Prostate gland (tissue), 2 donors: ENCODE data around the gene CCDC106. TPM values are rescaled to one million over a fixed set of nuclear protein-coding genes. Genes with fewer than 3 reads are reported as not detected.

ENCODE experiments used
- DNase-seq: peaks from one replicate; pipeline ENCODE4 v3.0.0-alpha.2; 2019; ENCODE audit warnings: low spot score
- H3K27ac ChIP-seq, 2 donors: fragments of 200-600 bp; sonication (generic); 2 replicates each; pipeline ENCODE4 v1.5.1; 2017 to 2019
- H3K27me3 ChIP-seq: fragments of 200-600 bp; sonication (generic); replicated peaks from 2 replicates; pipeline ENCODE4 v1.5.1; 2019; ENCODE audit not compliant: insufficient read depth
- H3K36me3 ChIP-seq, 2 donors: fragments of 200-600 bp; sonication (generic); 1 replicate in 1 of 2; 2 replicates in 1 of 2; pipeline versions ENCODE4 v1.5.1 to v1.8.1; 2017 to 2019
- H3K4me1 ChIP-seq: fragments of 200-600 bp; sonication (generic); replicated peaks from 2 replicates; pipeline ENCODE4 v1.5.1; 2019
- H3K4me3 ChIP-seq, 2 donors: fragments of 200-600 bp; sonication (generic); 2 replicates each; pipeline ENCODE4 v1.5.1; 2017 to 2019
- H3K9me3 ChIP-seq: fragments of 200-600 bp; sonication (generic); 2 replicates; pipeline ENCODE4 v1.5.1; 2017
- POLR2A ChIP-seq: fragments of 450-650 bp; IDR thresholded peaks from one replicate; pipeline ENCODE4 v1.6.1; 2016; ENCODE audit warnings: antibody characterized with exemption, mild to moderate bottlenecking
- POLR2AphosphoS5 ChIP-seq: sonication (generic); formaldehyde crosslinking; IDR thresholded peaks from one replicate; pipeline ENCODE4 v1.6.1; 2017; ENCODE audit warnings: antibody characterized with exemption
- WGBS: methylation state at CpG from one replicate; pipeline ENCODE4 v1.1.5; 2018; 5-methylcytosine and 5-hydroxymethylcytosine counted together
- intact Hi-C: fragments of 100-400 bp; cut with DNase I; formaldehyde crosslinking; loops from one replicate; pipeline ENCODE4 v1.14.2; 2022
- total RNA-seq, 2 donors: library from RNA; depleted of rRNA; stranded (reverse); fragments of >200 nt; gene quantifications; one replicate each; pipeline ENCODE4 v1.1.0, GENCODE V29; 2016
- TF ChIP-seq, protein P1 (sequence below), 4 experiments: fragments of 200-600 bp in 2 of 4; fragments of 450-650 bp in 2 of 4; sonication (generic) in 2 of 4; IDR thresholded peaks; 1 replicate in 3 of 4; 2 replicates in 1 of 4; pipeline ENCODE4 v1.5.1; 2016 to 2019; ENCODE audit warnings: antibody characterized with exemption in 4 of 4, mild to moderate bottlenecking in 2 of 4, moderate library complexity in 2 of 4

The CCDC106 gene
- total RNA-seq, 2 donors from 2014 or later, result 17.7 to 70.2 TPM

DNA sequence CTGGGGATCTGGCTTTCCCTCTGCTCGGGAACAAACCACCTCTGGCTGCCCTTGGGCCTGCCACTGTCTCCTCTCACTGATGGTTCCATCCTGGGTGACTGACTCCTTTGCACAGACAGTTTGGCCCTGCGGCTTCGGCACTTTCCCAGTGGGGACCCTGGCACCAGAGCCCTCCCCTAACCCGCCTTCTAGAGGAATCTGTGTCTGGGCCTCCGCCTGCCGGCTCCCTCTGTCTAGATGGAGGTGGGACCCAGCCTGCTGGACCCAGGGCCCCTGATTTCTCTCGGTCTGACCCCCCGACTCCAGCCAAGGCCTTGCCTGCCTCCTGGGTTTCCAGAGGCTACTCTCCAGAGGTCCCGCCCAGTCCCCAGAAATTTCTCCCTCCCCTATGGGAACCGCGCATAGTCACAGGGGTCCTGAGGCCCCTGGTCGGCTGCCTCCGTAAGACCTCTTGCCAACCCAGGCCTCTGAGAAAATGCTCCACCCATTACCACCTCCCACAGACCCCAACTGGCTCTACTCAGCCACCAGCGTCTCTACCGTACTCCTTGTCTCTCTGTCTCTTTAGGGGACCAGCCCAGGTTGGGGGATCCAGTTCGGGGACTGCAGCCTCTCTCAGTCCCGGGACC lies 2.7 kb downstream of the CCDC106 start:
- no peak overlapping the region for H3K27ac ChIP-seq
- TF ChIP-seq POLR2AphosphoS5, result no peak
- TF ChIP-seq, protein P1, sequence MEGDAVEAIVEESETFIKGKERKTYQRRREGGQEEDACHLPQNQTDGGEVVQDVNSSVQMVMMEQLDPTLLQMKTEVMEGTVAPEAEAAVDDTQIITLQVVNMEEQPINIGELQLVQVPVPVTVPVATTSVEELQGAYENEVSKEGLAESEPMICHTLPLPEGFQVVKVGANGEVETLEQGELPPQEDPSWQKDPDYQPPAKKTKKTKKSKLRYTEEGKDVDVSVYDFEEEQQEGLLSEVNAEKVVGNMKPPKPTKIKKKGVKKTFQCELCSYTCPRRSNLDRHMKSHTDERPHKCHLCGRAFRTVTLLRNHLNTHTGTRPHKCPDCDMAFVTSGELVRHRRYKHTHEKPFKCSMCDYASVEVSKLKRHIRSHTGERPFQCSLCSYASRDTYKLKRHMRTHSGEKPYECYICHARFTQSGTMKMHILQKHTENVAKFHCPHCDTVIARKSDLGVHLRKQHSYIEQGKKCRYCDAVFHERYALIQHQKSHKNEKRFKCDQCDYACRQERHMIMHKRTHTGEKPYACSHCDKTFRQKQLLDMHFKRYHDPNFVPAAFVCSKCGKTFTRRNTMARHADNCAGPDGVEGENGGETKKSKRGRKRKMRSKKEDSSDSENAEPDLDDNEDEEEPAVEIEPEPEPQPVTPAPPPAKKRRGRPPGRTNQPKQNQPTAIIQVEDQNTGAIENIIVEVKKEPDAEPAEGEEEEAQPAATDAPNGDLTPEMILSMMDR (IDR thresholded peaks at IDR 0.05), result no peak
- H3K36me3 ChIP-seq, result no peaks in the 10 kb centered on the region
- WGBS, result 94% methylated on average over 17 of the region's 17 CpGs
- peaks cover 9% of the 10 kb centered on the region for H3K4me1 ChIP-seq
- H3K27me3 ChIP-seq, result no peaks in the 10 kb centered on the region
- intact Hi-C loops, result loop anchor here (10.0 kb wide), 1 partner anchor 536 kb away; the partner anchor contains the start of gene PPP1R12C
- H3K9me3 ChIP-seq, result no peaks in the 10 kb centered on the region
- no peak overlapping the region for H3K4me3 ChIP-seq
- no peak for DNase-seq

DNA sequence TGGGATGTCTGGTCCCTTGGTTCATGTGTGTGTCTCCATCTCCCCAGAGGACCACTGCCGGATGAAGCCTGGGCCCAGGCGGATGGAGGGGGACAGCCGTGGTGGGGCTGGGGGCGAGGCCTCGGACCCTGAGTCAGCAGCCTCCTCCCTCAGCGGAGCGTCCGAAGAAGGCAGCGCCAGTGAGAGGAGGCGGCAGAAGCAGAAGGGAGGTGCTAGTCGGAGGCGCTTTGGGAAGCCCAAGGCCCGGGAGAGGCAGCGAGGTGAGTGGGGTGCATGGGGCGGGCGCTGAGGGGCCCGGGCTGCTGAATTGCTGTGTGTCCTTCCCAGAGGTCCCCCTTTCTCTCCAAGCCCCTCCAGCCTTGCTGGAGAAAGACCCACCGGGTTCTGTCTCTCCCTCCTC lies 3.2 kb downstream of the CCDC106 start:
- no peak for DNase-seq
- H3K4me3 ChIP-seq, result no peak overlapping the region
- intact Hi-C loops, result loop anchor here (10.0 kb wide), 1 partner anchor 536 kb away; the partner anchor contains the start of gene PPP1R12C
- no peak overlapping the region for H3K27ac ChIP-seq
- no peaks in the 10 kb centered on the region for H3K36me3 ChIP-seq
- TF ChIP-seq, protein P1 (IDR thresholded peaks at IDR 0.05), result no peak
- no peak for TF ChIP-seq POLR2AphosphoS5
- TF ChIP-seq POLR2A, result no peak
- no peaks in the 10 kb centered on the region for H3K9me3 ChIP-seq
- H3K4me1 ChIP-seq, result peaks cover 11% of the 10 kb centered on the region
- 92% methylated on average over 18 of the region's 18 CpGs for whole genome bisulfite sequencing
- no peaks in the 10 kb centered on the region for H3K27me3 ChIP-seq

DNA sequence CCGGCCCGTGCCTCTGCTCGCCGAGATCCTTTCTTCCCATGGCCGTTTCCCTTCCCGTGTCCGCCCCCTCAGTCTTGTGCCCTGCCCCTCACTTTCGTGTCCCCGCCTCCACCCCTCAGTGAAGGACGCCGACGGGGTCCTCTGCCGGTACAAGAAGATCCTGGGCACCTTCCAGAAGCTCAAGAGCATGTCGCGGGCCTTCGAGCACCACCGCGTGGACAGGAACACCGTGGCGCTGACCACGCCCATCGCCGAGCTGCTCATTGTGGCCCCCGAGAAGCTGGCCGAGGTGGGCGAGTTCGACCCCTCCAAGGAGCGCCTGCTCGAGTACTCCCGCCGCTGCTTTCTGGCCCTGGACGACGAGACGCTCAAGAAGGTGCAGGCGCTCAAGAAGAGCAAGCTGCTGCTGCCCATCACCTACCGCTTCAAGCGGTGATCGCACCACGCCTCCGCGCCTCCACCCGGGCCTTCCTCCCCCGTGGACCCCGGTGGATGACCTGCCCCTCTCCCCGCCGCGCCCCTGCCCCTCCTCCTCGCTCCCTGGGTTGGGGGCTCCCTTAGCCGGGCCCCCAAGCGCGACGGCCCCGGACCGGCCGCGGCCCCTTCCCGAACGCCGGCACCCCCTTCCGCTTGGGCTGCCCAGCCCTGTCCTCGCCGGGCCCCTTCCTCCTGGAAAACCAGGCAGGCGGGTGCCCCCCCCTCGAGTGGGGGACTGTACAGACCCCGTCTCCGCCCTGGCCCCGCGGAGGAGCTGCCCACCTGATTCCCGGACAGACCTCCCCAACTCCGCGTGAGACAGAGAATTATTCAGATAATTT lies 4.5 kb downstream of the CCDC106 start:
- WGBS, result 72% methylated on average over 71 of the region's 71 CpGs

DNA sequence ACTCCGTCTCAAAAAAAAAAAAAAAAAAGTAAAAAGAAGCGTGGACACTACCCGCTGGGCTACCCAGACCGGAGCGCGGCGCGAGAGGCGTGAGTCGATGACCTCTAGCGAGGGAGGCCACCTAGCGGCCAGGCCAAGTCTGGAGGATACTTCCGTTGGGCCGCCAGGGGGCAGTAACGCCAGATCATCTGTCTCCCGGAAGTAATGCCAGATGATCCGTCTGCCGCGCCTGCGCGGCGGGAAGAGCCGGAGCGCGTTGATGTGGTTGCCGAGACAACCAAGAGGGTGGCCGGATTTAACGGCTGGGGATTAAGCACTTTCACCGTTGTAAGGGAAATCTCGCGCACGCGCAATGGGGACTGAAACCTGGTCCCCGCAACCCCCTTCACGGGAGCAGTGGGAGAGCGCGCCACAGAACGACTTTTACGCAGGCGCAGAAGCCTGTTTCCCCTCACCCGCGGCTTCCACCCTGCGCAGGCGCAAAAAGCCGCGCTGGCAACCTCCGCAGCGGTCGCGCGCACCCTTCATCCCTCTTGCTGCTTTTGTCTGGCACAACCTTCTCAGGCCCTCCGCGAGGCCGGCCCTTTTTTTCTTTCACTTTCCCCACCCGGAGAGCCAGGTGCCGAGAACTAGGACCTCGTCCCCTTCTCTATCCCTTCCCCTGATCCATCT lies 5.8 kb downstream of the CCDC106 start:
- Histone ChIP-seq H3K27me3 (no peaks in the 10 kb centered on the region), H3K36me3 (no peaks in the 10 kb centered on the region), H3K4me1 (peaks cover 26% of the 10 kb centered on the region), H3K4me3 (peak overlapping the region; percentile 88 to 94), H3K27ac (peak overlapping the region; percentile 98 to 99), H3K9me3 (no peaks in the 10 kb centered on the region)
- WGBS, result under 1% methylated on average over 57 of the region's 57 CpGs
- TF ChIP-seq POLR2A, result peak; percentile 88
- peak; percentile 91 for TF ChIP-seq POLR2AphosphoS5
- TF ChIP-seq, protein P1 (IDR thresholded peaks at IDR 0.05), result peak; percentile 98 to 100 (median 100)
- DNase-seq, result peak; percentile 97
- intact Hi-C loops, result loop anchor here (10.0 kb wide), 1 partner anchor 539 kb away; the partner anchor contains the start of gene PPP1R12C

More for the DNA sequence above, 4.5 kb downstream of the CCDC106 start:
- no peak for DNase-seq
- H3K36me3 ChIP-seq, result no peaks in the 10 kb centered on the region
- H3K27me3 ChIP-seq, result no peaks in the 10 kb centered on the region
- H3K4me3 ChIP-seq, result no peak overlapping the region
- peaks cover 20% of the 10 kb centered on the region for H3K4me1 ChIP-seq
- TF ChIP-seq POLR2AphosphoS5 (no peak), POLR2A (no peak)
- TF ChIP-seq, protein P1 (IDR thresholded peaks at IDR 0.05), result no peak
- intact Hi-C loops, result loop anchor here (10.0 kb wide), 1 partner anchor 538 kb away; the partner anchor contains the start of gene PPP1R12C
- peak overlapping the region in 1 of 2 donors; percentile 99 for H3K27ac ChIP-seq
- H3K9me3 ChIP-seq, result no peaks in the 10 kb centered on the region
